Caki2 (cell line): ENCODE data around the gene MAPRE2. TPM values are rescaled to one million over a fixed set of nuclear protein-coding genes. Genes with fewer than 3 reads are reported as not detected.
A peak's percentile ranks its signal among the peaks of the same experiment; 100 is the strongest.

ENCODE experiments used
- DNase-seq: peaks from one replicate; pipeline ENCODE4 v3.0.0-alpha.2; 2015; ENCODE audit warnings: low read depth
- in situ Hi-C: cut with HindIII; loops from 2 replicates; pipeline ENCODE4 v1.10.0; 2016; ENCODE audit warnings: low sequenced_read_pairs, low pct_unique_long_range_greater_than_20kb, mixed read lengths
- total RNA-seq: library from RNA; depleted of rRNA; stranded (reverse); fragments of >200 nt; shearing (Covaris generic); gene quantifications from 2 replicates; pipeline ENCODE4 v1.2.3, GENCODE V29; 2014; ENCODE audit warnings: low replicate concordance

MAPRE2 gene
- total RNA-seq, 1 experiment from 2014 or later: 9.2 TPM

- in situ Hi-C loops: no loop called here
- no peak for DNase-seq
Measured at GRCh38 chr18:35029770-35030169, 11.4 kb upstream of the MAPRE2 start.

- no peak for DNase-seq
- in situ Hi-C loops: no loop called here
Measured at GRCh38 chr18:35030277-35030989, 10.8 kb upstream of the MAPRE2 start.

GRCh38 chr18:35032113-35032512, 9.1 kb upstream of the MAPRE2 start:
- in situ Hi-C loops: no loop called here
- no peak for DNase-seq

GRCh38 chr18:35038029-35038428, 3.2 kb upstream of the MAPRE2 start:
- in situ Hi-C loops: no loop called here
- no peak for DNase-seq

- in situ Hi-C loops: no loop called here
- no peak for DNase-seq
Measured at GRCh38 chr18:35038881-35039491, 2.2 kb upstream of the MAPRE2 start.

GRCh38 chr18:35040638-35040987, 600 bp upstream of the MAPRE2 start:
- in situ Hi-C loops: no loop called here
- DNase-seq: no peak

GRCh38 chr18:35041815-35042387, 688 bp downstream of the MAPRE2 start:
- DNase-seq: peak; percentile 10
- in situ Hi-C loops: no loop called here

- no peak for DNase-seq
- in situ Hi-C loops: no loop called here
Measured at GRCh38 chr18:35042389-35043071, 1.3 kb downstream of the MAPRE2 start.

- in situ Hi-C loops: no loop called here
- DNase-seq: no peak
Measured at GRCh38 chr18:35043207-35043606, 2.0 kb downstream of the MAPRE2 start.

- in situ Hi-C loops: no loop called here
- no peak for DNase-seq
Measured at GRCh38 chr18:35045121-35045520, 3.9 kb downstream of the MAPRE2 start.

- DNase-seq: no peak
- in situ Hi-C loops: no loop called here
Measured at GRCh38 chr18:35045806-35046205, 4.6 kb downstream of the MAPRE2 start.

- in situ Hi-C loops: no loop called here
- DNase-seq: no peak
Measured at GRCh38 chr18:35047697-35048292, 6.6 kb downstream of the MAPRE2 start.

GRCh38 chr18:35049111-35050027, 8.2 kb downstream of the MAPRE2 start:
- DNase-seq: no peak

GRCh38 chr18:35050028-35050546, 8.9 kb downstream of the MAPRE2 start:
- in situ Hi-C loops: no loop called here
- no peak for DNase-seq

More at GRCh38 chr18:35049111-35050027, 8.2 kb downstream of the MAPRE2 start:
- in situ Hi-C loops: no loop called here

GRCh38 chr18:35050705-35051195, 9.5 kb downstream of the MAPRE2 start:
- in situ Hi-C loops: no loop called here
- DNase-seq: no peak

- in situ Hi-C loops: no loop called here
- no peak for DNase-seq
Measured at GRCh38 chr18:35051641-35052377, 10.6 kb downstream of the MAPRE2 start.

- no peak for DNase-seq
- in situ Hi-C loops: no loop called here
Measured at GRCh38 chr18:35054401-35054800, 13.2 kb downstream of the MAPRE2 start.
